Natural killer cell (primary cell): Measurements from ENCODE around the gene SLCO1B3. TPM values are rescaled to one million over a fixed set of nuclear protein-coding genes. Genes with fewer than 3 reads are reported as not detected.

ENCODE experiments used
- ATAC-seq, 3 donors: fragments of 150-1000 bp in 2 of 3; fragments of 200-7000 bp in 1 of 3; cut with Tn5 transposase; 1 replicate in 1 of 3; 2 replicates in 2 of 3; pipeline ENCODE4 v1.10.0; 2021; ENCODE audit warnings: mild to moderate bottlenecking in 2 of 3, moderate library complexity in 2 of 3
- DNase-seq, 2 donors: peaks; one replicate each; pipeline versions ENCODE4 v3.0.0 to v3.0.0-alpha.2; 2013 to 2021; ENCODE audit warnings: mixed read lengths in 1 of 2
- H3K27ac ChIP-seq: one replicate; pipeline ENCODE4 v1.5.1; 2013; ENCODE audit warnings: mild to moderate bottlenecking, low read length
- H3K27me3 ChIP-seq: one replicate; pipeline ENCODE4 v1.6.1; 2013; ENCODE audit warnings: low read length; ENCODE audit not compliant: control insufficient read depth, insufficient read depth
- H3K36me3 ChIP-seq: one replicate; pipeline ENCODE4 v1.6.1; 2013; ENCODE audit warnings: low read length; ENCODE audit not compliant: control insufficient read depth, insufficient read depth
- H3K4me1 ChIP-seq: one replicate; pipeline ENCODE4 v1.6.1; 2013; ENCODE audit warnings: low read length; ENCODE audit not compliant: control insufficient read depth, insufficient read depth
- H3K4me3 ChIP-seq: one replicate; pipeline ENCODE4 v1.5.1; 2013; ENCODE audit warnings: low read length
- H3K9me3 ChIP-seq: one replicate; pipeline ENCODE4 v1.6.1; 2013; ENCODE audit warnings: low read length; ENCODE audit not compliant: control insufficient read depth, insufficient read depth
- H3K27ac Mint-ChIP-seq, 2 donors: one replicate each; pipeline ENCODE4 v1.8.0; 2022; ENCODE audit warnings: mild to moderate bottlenecking in 2 of 2, mixed read lengths in 2 of 2, moderate library complexity in 1 of 2
- H3K27me3 Mint-ChIP-seq, 2 donors: one replicate each; pipeline ENCODE4 v1.8.0; 2022; ENCODE audit warnings: low read depth in 2 of 2, mixed read lengths in 2 of 2
- H3K36me3 Mint-ChIP-seq: one replicate; pipeline ENCODE4 v1.8.0; 2022; ENCODE audit warnings: mixed read lengths
- H3K4me1 Mint-ChIP-seq, 2 donors: one replicate each; pipeline ENCODE4 v1.8.0; 2022; ENCODE audit warnings: mixed read lengths in 2 of 2
- H3K4me3 Mint-ChIP-seq: one replicate; pipeline ENCODE4 v1.8.0; 2022; ENCODE audit warnings: mild to moderate bottlenecking, moderate library complexity, mixed read lengths
- H3K9me3 Mint-ChIP-seq, 2 donors: one replicate each; pipeline ENCODE4 v1.8.0; 2022; ENCODE audit warnings: mixed read lengths in 2 of 2
- WGBS: methylation state at CpG from one replicate; pipeline ENCODE4 v1.1.7; 2013; ENCODE audit warnings: missing lambda C conversion rate; ENCODE audit not compliant: insufficient coverage; 5-methylcytosine and 5-hydroxymethylcytosine counted together
- intact Hi-C: fragments of 100-400 bp; cut with micrococcal nuclease; formaldehyde crosslinking; loops from one replicate; pipeline ENCODE4 v1.14.2; 2022
- total RNA-seq, 4 donors: library from RNA; stranded (reverse); fragments of 120-200 nt in 1 of 4; gene quantifications; one replicate each; pipeline versions ENCODE4 v1.2.3 to v1.2.4, GENCODE V29; 2013 to 2022
- TF ChIP-seq, protein P1 (sequence below): fragments of 200-600 bp; IDR thresholded peaks from one replicate; pipeline ENCODE4 v1.8.0; 2022; ENCODE audit warnings: antibody characterized with exemption

The SLCO1B3 gene
- total RNA-seq, 3 donors from 2014 or later (not counting 1 experiment from before 2014, with no cell fraction given) = not detected

DNA sequence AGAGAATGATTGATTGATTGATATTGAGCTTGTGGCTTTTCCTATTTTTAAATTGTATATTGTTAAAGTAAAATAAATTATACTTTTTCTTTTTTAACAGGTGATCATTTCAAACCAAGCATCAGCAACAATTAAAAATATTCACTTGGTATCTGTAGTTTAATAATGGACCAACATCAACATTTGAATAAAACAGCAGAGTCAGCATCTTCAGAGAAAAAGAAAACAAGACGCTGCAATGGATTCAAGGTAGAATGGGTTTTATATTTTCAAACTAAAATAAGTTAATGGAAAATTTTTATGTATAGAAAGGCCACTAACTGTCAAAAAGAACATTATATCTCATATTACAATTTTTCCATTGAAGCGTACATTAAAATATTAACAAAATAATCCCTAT is 5.1 kb downstream of the SLCO1B3 start:
- Histone ChIP-seq H3K4me3 (no peak overlapping the region), H3K27me3 (no peaks in the 10 kb centered on the region), H3K36me3 (no peaks in the 10 kb centered on the region), H3K27ac (no peak overlapping the region), H3K4me1 (no peaks in the 10 kb centered on the region), H3K9me3 (no peaks in the 10 kb centered on the region)
- no peak overlapping the region for H3K4me3 Mint-ChIP-seq
- ATAC-seq = no peak
- no peaks in the 10 kb centered on the region for H3K4me1 Mint-ChIP-seq
- no CpG with 5 or more reads among the region's 2 CpGs for WGBS
- intact Hi-C loops = no loop called here
- no peak overlapping the region for H3K27ac Mint-ChIP-seq
- peaks cover 11 to 17% of the 10 kb centered on the region in 2 donors for H3K9me3 Mint-ChIP-seq
- H3K27me3 Mint-ChIP-seq = no peaks in the 10 kb centered on the region
- no peaks in the 10 kb centered on the region for H3K36me3 Mint-ChIP-seq
- no peak for DNase-seq
- TF ChIP-seq, protein P1, sequence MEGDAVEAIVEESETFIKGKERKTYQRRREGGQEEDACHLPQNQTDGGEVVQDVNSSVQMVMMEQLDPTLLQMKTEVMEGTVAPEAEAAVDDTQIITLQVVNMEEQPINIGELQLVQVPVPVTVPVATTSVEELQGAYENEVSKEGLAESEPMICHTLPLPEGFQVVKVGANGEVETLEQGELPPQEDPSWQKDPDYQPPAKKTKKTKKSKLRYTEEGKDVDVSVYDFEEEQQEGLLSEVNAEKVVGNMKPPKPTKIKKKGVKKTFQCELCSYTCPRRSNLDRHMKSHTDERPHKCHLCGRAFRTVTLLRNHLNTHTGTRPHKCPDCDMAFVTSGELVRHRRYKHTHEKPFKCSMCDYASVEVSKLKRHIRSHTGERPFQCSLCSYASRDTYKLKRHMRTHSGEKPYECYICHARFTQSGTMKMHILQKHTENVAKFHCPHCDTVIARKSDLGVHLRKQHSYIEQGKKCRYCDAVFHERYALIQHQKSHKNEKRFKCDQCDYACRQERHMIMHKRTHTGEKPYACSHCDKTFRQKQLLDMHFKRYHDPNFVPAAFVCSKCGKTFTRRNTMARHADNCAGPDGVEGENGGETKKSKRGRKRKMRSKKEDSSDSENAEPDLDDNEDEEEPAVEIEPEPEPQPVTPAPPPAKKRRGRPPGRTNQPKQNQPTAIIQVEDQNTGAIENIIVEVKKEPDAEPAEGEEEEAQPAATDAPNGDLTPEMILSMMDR = no peak

DNA sequence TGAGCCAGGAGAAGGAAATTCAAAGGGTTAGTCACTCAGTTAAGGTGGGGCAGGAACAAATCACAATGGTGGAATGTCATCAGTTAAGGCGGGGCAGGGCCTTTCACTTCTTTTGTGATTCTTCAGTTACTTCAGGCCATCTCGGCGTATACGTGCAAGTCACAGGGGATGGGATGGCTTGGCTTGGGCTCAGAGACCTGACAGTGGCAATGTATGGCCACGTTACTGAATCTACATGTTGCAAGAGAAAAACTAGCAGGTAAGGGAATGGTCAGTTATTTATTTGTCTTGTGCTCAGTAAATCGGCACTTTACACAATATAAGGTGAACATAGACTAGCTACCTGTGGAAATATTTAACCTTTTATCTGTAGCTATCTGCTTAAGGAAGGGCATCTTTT is 11.9 kb downstream of the SLCO1B3 start:
- Histone ChIP-seq H3K4me1 (no peaks in the 10 kb centered on the region), H3K9me3 (no peaks in the 10 kb centered on the region), H3K27me3 (no peaks in the 10 kb centered on the region), H3K27ac (no peak overlapping the region), H3K36me3 (no peaks in the 10 kb centered on the region), H3K4me3 (no peak overlapping the region)
- Mint-ChIP-seq H3K27me3 (no peaks in the 10 kb centered on the region), H3K36me3 (no peaks in the 10 kb centered on the region), H3K4me3 (no peak overlapping the region), H3K4me1 (no peaks in the 10 kb centered on the region), H3K9me3 (peaks cover 18 to 31% of the 10 kb centered on the region in 2 donors), H3K27ac (no peak overlapping the region)
- WGBS = 93% methylated on average over 5 of the region's 6 CpGs
- intact Hi-C loops = no loop called here
- no peak for DNase-seq
- ATAC-seq = no peak
- TF ChIP-seq, protein P1 = no peak

DNA sequence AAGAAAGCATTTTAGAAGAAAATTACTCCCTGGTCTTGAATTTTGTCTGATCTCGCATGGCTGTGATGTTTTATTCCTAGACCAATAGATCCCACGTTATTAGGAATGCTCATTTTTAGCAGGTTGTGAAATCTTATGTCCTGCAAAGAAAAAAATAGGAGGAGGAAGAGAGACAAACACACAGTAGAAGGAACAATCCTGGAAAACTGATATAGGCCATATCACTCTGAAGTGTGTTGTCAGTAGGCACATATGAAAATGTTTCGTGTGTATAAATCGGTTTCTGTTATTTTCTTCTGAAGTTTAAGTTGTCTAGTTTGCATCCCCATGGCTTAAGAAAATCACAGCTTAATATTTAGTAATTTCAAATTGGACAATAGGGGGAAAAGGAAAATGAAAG is 12.4 kb downstream of the SLCO1B3 start:
- Histone ChIP-seq H3K27ac (no peak overlapping the region), H3K36me3 (no peaks in the 10 kb centered on the region), H3K9me3 (no peaks in the 10 kb centered on the region), H3K27me3 (no peaks in the 10 kb centered on the region), H3K4me3 (no peak overlapping the region), H3K4me1 (no peaks in the 10 kb centered on the region)
- no peak overlapping the region for H3K4me3 Mint-ChIP-seq
- TF ChIP-seq, protein P1 = no peak
- no peaks in the 10 kb centered on the region for H3K36me3 Mint-ChIP-seq
- intact Hi-C loops = no loop called here
- ATAC-seq (no peak), DNase-seq (no peak)
- H3K27me3 Mint-ChIP-seq = no peaks in the 10 kb centered on the region
- H3K27ac Mint-ChIP-seq = no peak overlapping the region
- no peaks in the 10 kb centered on the region for H3K4me1 Mint-ChIP-seq
- H3K9me3 Mint-ChIP-seq = peaks cover 18 to 31% of the 10 kb centered on the region in 2 donors
- whole genome bisulfite sequencing = 83% methylated on average over 1 of the region's 4 CpGs

DNA sequence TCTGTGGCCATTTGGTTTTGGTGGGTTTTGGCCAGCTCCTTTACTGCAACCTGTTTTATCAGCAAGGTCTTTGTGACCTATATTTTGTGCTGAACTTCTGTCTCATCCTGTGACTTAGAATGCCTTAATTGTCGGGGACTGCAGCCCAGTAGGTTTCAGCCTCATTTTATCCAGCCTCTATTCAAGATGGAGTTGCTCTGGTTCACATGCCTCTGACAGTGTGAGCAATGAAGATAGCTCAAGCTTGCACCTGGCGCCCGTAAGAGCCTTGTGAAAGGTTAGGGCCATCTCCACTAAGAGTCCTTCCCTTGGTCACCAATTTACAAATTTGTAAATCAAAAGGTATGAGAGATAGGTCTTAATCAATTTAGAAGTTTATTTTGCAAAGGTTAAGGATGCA is 19.4 kb downstream of the SLCO1B3 start:
- no peak overlapping the region for H3K4me3 ChIP-seq
- DNase-seq = no peak
- no peak overlapping the region for H3K4me3 Mint-ChIP-seq

More for the DNA sequence above, 19.4 kb downstream of the SLCO1B3 start:
- Mint-ChIP-seq H3K9me3 (peaks cover 0 to 8% of the 10 kb centered on the region in 2 donors), H3K4me1 (no peaks in the 10 kb centered on the region), H3K27me3 (no peaks in the 10 kb centered on the region), H3K36me3 (no peaks in the 10 kb centered on the region), H3K27ac (no peak overlapping the region)
- Histone ChIP-seq H3K27ac (no peak overlapping the region), H3K36me3 (no peaks in the 10 kb centered on the region), H3K27me3 (no peaks in the 10 kb centered on the region), H3K4me1 (no peaks in the 10 kb centered on the region), H3K9me3 (no peaks in the 10 kb centered on the region)
- TF ChIP-seq, protein P1 = no peak
- WGBS = 80% methylated on average over 3 of the region's 3 CpGs
- intact Hi-C loops = no loop called here
- no peak for ATAC-seq
